Measurements from ENCODE around the gene OR6S1.

GRCh38 chr14:20641591-20641990 is at the start of gene OR6S1:
- TF ChIP-seq CTCF (IDR thresholded peaks at IDR 0.05; ENCODE audit: low read depth, low read length) (no peak), POLR2A (IDR thresholded peaks at IDR 0.05; ENCODE audit: extremely low read depth, insufficient read length) (no peak)

Measured in NB4 (cell line).